SK-N-SH treated with all-trans-retinoic acid at 6 μM for 48 hours (cell line): ENCODE data around the gene KMT5B.

Experiments used
- ARNTL ChIP-seq: fragments of 450-650 bp; formaldehyde crosslinking; IDR thresholded peaks from 2 replicates; pipeline ENCODE4 v1.5.0; 2020; ENCODE audit warnings: low read depth, mild to moderate bottlenecking, moderate library complexity, borderline replicate concordance
- BACH2 ChIP-seq: fragments of 250-450 bp; sonication (Bioruptor Pico); IDR thresholded peaks from 2 replicates; pipeline ENCODE4 v1.9.0; 2021; ENCODE audit warnings: mild to moderate bottlenecking, borderline replicate concordance
- ESRRG ChIP-seq: fragments of 250-450 bp; sonication (Bioruptor Pico); IDR thresholded peaks from 2 replicates; pipeline ENCODE4 v1.6.1; 2021; ENCODE audit warnings: mild to moderate bottlenecking
- GLIS3 ChIP-seq: fragments of 250-450 bp; sonication (Bioruptor Pico); IDR thresholded peaks from 2 replicates; pipeline ENCODE4 v1.5.0; 2020; ENCODE audit warnings: mild to moderate bottlenecking, moderate library complexity
- ISL1 ChIP-seq: fragments of 250-450 bp; sonication (Bioruptor Pico); IDR thresholded peaks from 2 replicates; pipeline ENCODE4 v2.1.2; 2022; ENCODE audit warnings: mild to moderate bottlenecking, moderate library complexity
- PPARA ChIP-seq: fragments of 250-450 bp; sonication (Bioruptor Pico); IDR thresholded peaks from 2 replicates; pipeline ENCODE4 v1.5.0; 2020; ENCODE audit warnings: mild to moderate bottlenecking, borderline replicate concordance
- RARB ChIP-seq: fragments of 250-450 bp; sonication (Bioruptor Pico); IDR thresholded peaks from 2 replicates; pipeline ENCODE4 v1.8.0; 2021; ENCODE audit warnings: mild to moderate bottlenecking, moderate library complexity
- ZFP30 ChIP-seq: fragments of 450-650 bp; formaldehyde crosslinking; IDR thresholded peaks from 2 replicates; pipeline ENCODE4 v1.5.0; 2022; ENCODE audit warnings: mild to moderate bottlenecking, moderate library complexity
- ZNF565 ChIP-seq: fragments of 450-650 bp; formaldehyde crosslinking; conservative IDR thresholded peaks from 2 replicates; pipeline ENCODE4 v1.5.0; 2020; ENCODE audit warnings: low read depth, mild to moderate bottlenecking, moderate library complexity
- TF ChIP-seq, protein P1 (sequence below): fragments of 250-450 bp; sonication (Bioruptor Pico); IDR thresholded peaks from 2 replicates; pipeline ENCODE4 v1.5.0; 2020; ENCODE audit warnings: mild to moderate bottlenecking, moderate library complexity
- TF ChIP-seq, protein P2 (sequence below): fragments of 250-450 bp; sonication (Bioruptor Pico); IDR thresholded peaks from 2 replicates; pipeline ENCODE4 v1.5.1; 2020; ENCODE audit warnings: low read depth, mild to moderate bottlenecking, moderate library complexity
- TF ChIP-seq, protein P3 (sequence below): fragments of 250-450 bp; sonication (Bioruptor Pico); IDR thresholded peaks from 2 replicates; pipeline ENCODE4 v1.8.0; 2020; ENCODE audit warnings: mild to moderate bottlenecking, moderate library complexity, borderline replicate concordance

DNA sequence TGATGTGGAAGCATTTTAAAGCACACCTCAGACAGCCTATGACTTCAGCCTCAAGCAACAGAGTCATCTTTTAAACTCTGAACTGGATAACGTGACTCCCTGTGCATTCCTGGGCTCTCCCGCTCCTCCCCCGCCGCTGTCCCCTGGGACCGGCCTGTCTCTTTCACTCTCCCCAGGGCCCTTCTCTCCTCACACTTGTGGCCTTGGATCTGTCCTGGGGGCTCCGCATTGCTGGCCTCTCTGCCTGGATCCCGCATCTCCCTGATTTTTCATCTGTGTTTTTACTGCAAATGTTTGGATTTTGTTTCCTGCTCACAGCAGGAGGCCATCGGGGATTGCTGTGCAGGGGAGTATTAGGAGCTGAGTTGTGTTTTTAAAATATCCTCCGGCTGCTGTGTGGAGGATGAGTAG is 43.2 kb upstream of the KMT5B start:
- no peak for TF ChIP-seq ESRRG
- TF ChIP-seq RARB (CRISPR knock-in tag), result no peak
- TF ChIP-seq BACH2 (CRISPR knock-in tag), result no peak
- no peak for TF ChIP-seq ARNTL (CRISPR knock-in tag)
- TF ChIP-seq GLIS3 (CRISPR knock-in tag), result no peak
- TF ChIP-seq, protein P1, sequence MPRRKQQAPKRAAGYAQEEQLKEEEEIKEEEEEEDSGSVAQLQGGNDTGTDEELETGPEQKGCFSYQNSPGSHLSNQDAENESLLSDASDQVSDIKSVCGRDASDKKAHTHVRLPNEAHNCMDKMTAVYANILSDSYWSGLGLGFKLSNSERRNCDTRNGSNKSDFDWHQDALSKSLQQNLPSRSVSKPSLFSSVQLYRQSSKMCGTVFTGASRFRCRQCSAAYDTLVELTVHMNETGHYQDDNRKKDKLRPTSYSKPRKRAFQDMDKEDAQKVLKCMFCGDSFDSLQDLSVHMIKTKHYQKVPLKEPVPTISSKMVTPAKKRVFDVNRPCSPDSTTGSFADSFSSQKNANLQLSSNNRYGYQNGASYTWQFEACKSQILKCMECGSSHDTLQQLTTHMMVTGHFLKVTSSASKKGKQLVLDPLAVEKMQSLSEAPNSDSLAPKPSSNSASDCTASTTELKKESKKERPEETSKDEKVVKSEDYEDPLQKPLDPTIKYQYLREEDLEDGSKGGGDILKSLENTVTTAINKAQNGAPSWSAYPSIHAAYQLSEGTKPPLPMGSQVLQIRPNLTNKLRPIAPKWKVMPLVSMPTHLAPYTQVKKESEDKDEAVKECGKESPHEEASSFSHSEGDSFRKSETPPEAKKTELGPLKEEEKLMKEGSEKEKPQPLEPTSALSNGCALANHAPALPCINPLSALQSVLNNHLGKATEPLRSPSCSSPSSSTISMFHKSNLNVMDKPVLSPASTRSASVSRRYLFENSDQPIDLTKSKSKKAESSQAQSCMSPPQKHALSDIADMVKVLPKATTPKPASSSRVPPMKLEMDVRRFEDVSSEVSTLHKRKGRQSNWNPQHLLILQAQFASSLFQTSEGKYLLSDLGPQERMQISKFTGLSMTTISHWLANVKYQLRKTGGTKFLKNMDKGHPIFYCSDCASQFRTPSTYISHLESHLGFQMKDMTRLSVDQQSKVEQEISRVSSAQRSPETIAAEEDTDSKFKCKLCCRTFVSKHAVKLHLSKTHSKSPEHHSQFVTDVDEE (CRISPR knock-in tag), result no peak
- TF ChIP-seq ZNF565 (CRISPR knock-in tag), result no peak
- TF ChIP-seq PPARA, result no peak
- TF ChIP-seq, protein P2, sequence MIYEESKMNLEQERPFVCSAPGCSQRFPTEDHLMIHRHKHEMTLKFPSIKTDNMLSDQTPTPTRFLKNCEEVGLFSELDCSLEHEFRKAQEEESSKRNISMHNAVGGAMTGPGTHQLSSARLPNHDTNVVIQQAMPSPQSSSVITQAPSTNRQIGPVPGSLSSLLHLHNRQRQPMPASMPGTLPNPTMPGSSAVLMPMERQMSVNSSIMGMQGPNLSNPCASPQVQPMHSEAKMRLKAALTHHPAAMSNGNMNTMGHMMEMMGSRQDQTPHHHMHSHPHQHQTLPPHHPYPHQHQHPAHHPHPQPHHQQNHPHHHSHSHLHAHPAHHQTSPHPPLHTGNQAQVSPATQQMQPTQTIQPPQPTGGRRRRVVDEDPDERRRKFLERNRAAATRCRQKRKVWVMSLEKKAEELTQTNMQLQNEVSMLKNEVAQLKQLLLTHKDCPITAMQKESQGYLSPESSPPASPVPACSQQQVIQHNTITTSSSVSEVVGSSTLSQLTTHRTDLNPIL (CRISPR knock-in tag), result no peak
- TF ChIP-seq, protein P3, sequence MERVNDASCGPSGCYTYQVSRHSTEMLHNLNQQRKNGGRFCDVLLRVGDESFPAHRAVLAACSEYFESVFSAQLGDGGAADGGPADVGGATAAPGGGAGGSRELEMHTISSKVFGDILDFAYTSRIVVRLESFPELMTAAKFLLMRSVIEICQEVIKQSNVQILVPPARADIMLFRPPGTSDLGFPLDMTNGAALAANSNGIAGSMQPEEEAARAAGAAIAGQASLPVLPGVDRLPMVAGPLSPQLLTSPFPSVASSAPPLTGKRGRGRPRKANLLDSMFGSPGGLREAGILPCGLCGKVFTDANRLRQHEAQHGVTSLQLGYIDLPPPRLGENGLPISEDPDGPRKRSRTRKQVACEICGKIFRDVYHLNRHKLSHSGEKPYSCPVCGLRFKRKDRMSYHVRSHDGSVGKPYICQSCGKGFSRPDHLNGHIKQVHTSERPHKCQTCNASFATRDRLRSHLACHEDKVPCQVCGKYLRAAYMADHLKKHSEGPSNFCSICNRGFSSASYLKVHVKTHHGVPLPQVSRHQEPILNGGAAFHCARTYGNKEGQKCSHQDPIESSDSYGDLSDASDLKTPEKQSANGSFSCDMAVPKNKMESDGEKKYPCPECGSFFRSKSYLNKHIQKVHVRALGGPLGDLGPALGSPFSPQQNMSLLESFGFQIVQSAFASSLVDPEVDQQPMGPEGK (CRISPR knock-in tag), result no peak
- TF ChIP-seq ISL1, result no peak
- TF ChIP-seq ZFP30 (CRISPR knock-in tag), result no peak
